ENCODE data around the gene BAAT.

DNA sequence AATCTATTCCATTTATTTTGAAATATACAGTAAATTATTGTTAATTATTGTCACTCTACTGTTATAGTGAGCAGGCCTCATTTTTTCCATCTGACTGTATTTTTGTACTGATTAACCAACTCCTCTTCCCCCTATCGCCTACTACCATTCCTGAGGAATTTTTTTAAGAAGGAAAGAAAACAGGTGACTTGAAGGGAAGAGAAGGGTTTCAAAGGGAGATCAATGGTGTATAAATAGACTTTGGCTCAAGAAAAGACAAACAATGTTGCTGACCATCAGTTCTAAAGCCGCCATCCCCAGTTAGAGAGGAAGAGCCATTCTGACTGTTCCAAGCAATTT, 69.7 kb downstream of the BAAT start:
- TF ChIP-seq CTCF (IDR thresholded peaks at IDR 0.05) (no peak), POLR2AphosphoS5 (IDR thresholded peaks at IDR 0.05; ENCODE audit: low read depth, low read length) (no peak)
